HG03060 (cell line): ENCODE data around the gene ZNRF1.
"Not testable (repeated sequence)": the region's sequence is repeated elsewhere in the genome, so short reads cannot be mapped to it uniquely, and the experiment has no call there.

Source experiments
- ATAC-seq: cut with Tn5 transposase; IDR thresholded peaks from one replicate; pipeline ENCODE4 v1.9.1; 2021; ENCODE audit warnings: low read depth, moderate number of reproducible peaks; ENCODE audit not compliant: unreplicated experiment

ZNRF1 gene

DNA sequence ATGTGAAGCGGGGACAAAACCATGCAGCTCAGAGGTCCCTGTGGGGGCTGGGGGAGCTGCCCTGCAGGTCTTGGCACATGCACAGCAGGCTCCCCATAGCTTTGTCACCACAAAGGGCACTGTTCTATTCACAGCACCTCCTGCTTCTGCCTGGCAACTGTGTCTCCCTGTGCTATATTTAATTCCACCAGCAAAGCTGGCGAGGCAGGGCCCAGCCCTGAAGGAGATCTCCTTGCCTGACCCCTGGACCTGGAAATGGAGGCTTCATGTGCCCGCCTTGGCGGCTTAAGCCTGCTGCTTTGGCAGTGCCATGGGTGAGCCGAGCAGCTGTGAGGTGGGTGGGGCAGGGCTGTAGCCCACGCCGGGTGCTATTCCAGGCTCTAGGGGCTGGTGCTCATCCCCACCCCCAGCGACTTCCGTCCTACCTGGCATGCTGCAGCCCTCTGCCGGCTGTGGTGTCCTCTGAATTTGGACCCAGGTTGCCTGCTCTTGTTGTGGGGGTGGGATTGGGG is 111.0 kb downstream of the ZNRF1 start:
- ATAC-seq = no peak

DNA sequence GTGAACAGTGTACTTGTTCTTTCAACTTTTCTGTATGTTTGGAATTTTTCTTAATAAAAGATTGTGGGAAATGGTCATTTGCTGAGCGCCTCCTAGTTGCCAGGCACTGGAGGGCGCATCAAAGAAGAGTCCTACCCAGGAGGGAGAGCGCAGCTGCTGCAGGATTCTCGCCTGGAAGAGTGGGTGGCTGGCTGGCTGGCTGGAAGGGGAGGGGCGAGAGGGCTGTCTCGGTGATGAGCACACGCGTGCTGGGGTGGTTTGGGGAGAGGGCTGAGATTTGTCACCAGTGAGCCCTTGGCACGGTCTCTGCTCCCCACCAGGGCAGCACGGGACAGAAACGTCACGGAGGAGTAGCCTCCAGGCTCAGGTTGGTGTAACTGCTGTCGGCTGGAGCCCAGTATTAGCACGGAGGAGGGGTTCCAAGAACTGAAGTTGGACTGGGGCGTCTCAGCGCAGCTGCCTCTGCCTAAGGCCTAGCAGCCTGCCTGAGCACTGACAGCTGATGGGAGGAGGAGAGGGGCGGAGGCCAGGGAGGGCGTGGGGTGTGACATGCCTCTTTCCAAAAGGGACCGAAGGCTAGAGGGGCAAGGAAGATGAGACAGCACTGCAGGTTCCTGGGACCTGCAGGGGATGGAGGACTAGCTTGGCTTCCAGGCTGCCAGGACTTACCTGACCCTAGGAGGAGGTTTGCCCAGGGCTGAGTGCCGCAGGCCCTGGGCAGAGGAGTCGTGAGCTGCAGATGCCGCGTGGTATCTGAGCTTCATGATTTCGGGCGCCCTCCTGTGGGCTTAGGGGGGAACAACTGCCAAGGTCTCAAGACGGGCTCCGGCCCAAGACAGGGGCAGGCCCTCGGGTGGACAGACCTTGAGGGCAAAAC is 112.1 kb downstream of the ZNRF1 start:
- peak; percentile 52 for ATAC-seq

DNA sequence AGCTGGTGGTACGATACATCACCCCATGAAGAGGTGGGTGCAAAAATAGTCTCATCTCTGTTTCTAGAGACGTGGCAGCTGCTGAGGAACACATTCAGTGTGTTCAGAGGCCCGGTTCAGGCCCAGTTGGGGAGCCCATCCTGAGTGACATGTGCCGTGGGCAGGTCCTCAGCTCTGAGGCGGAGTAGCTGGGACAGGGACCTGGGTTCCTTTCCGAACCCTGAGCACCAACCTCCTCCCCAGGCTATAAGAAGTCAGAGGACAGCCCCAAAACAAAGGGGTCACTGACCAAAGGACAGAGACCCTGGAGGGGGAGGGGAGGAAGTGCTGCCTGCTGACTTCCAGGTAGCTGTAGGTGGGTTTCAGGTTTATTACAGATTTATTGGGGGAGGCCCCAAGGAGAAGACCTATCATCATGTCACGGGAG is 112.7 kb downstream of the ZNRF1 start:
- no peak for ATAC-seq

- no peak for ATAC-seq
Observed at GRCh38 chr16:75111961-75112733, 113.3 kb downstream of the ZNRF1 start.

DNA sequence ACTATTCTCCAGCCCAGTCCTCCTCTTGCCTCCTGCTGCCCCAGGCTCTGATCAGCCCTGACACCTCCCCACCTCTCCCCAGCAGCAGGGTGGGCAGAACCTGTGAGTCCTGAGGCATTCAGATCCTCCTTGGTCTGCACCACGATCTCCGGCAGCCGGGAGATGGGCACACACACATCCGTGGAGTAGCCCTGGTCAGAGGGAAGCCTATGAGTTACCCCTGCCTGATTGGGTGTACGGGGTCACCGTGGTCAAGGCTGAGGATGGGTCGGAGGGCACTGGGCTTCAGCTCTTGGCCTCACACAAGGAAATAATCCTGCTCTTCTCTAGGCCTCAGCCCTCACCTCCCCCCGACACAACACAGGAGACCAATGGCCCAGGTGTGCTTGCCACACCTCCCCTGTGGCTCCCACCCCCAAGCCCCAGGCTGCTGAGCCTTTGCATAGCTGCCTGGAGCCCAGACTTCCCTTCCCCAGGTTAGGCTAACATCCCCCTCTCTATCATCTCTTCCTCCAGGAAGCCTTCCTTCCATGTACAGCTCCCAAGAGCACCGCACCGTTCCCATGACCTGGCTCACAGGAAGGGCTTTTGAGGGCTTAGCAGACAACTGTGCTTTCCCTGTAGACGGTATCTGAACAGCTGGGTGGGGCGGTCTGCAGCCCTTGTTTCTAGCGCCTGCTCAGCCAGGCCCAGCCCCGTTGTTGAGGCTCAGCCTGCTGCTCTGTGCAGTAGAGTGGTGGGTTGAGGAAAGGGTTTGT is 114.1 kb downstream of the ZNRF1 start:
- ATAC-seq = no peak

DNA sequence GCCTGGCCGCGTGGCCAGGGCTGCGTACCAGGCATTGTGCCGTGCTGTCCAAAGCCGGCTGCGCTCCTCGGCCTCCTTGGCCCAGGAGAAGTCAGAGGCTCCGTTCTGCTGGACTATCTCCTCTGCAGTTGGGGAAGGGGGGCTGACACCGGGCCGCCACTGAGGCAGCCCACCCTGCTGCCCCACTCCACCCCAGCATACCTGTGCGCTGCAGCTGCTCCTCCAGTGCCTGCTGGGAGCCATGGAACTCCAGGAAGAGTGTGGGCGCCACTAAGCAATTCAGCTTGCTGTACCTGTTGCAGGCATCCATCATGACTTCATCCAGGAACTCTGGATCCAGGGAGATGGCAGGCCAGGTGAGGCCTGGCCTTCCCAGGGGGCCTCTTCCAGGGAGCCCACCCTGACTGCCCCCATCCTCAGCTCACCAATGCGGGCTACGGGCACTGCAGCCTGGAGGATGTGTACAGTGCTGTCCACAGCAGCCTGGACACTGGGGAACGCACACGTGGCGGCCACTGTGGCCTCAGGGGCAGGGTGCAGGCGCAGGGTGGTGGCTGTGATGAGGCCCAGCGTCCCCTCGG is 114.8 kb downstream of the ZNRF1 start:
- no peak for ATAC-seq

DNA sequence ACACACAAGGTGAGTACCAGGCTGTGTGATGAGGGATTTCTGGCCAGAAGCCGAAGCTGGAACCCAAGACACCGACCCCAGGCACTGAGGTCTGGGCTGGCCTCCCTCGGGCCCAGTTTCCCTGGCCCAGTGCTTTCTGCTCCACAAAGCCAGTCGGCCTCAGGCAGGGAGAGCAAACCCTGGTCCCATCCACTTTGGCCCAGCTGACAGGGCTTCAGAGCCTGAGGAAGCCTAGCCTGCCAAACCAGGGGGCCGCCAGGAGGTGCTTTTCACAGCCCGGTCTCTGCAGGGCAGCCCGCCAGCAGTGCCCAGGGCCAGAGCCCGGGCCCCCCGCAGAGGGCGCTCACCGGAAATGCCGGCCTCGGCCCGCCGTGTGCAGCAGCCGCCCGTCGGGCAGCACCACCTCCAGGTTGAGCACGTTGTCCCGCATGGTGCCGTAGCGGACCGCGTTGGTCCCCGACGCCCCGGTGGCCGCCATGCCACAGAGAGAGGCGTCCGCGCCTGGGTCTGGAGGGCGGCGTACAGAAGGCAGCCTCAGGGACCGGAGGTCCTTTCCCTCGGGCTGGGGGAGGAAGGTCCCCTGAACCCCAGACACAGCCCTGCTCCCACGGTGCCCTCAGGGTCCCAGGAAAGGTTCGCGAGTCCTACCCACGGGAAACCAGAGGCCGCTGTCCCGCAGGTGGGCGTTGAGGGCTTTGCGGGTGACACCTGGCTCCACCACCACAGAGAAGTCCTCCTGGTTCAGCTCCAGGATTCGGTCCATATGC is 115.5 kb downstream of the ZNRF1 start:
- no peak for ATAC-seq

GRCh38 chr16:75114946-75115825 is 116.4 kb downstream of the ZNRF1 start:
- ATAC-seq = no peak

GRCh38 chr16:75116081-75116910 is 117.5 kb downstream of the ZNRF1 start, which contains the start of gene LDHD:
Gene LDHD, minus strand, starts transcription at chr16:75116780. Its CDS starts 60 bp downstream, at chr16:75116720.
- no peak for ATAC-seq

- no peak for ATAC-seq
Observed at GRCh38 chr16:75116911-75117245, 118.1 kb downstream of the ZNRF1 start.

- ATAC-seq = no peak
Observed at GRCh38 chr16:75118943-75119539, 120.2 kb downstream of the ZNRF1 start.

- ATAC-seq = no peak
Observed at GRCh38 chr16:75120253-75120652, 121.4 kb downstream of the ZNRF1 start.

DNA sequence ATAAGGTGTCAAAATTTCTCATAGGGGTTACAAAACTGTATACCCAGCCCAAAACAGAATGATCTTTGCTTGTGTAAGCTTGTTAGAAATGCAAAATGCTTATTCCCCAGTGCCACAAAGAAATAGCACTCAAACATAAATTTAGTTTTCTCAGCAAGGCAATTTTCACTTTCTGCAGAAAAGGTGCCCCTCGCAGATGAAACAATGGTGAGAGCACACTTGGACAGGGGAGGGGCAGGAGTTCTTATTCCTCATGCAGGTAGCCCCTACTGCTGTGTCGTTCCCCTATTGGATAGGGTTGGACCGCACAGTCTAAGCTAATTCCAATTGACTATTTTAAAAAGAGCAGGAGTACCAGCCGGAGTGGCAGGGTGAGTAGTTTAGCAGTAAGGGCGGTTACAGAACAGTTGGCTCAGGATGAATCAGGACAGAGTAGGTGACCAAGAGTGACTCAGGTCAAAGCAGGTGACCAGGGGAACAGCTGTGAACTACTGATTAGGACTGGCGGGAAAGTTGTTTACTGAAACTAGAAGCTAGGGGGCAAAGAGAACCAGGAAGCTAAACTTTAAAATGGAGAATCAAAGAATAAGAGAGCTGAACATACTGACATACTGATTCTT is 123.2 kb downstream of the ZNRF1 start:
- ATAC-seq = no peak

DNA sequence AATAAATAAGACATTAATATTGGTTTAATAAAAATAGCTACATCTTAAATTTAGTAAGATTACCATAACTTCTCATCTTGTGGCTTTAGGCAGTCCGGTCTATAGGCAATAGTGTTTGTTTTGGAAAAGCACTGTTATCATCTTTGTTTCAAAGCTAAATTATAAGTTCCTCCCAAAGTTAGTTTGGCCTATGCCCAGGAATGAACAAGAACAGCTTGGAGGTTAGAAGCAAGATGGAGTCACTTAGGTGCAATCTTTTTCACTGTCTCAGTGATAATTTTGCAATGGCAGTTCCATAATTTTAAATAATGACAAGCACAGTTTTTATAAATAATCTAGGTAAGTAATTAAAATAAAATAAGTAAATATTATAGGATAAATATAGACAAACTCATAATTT is 123.8 kb downstream of the ZNRF1 start:
- ATAC-seq = no peak

DNA sequence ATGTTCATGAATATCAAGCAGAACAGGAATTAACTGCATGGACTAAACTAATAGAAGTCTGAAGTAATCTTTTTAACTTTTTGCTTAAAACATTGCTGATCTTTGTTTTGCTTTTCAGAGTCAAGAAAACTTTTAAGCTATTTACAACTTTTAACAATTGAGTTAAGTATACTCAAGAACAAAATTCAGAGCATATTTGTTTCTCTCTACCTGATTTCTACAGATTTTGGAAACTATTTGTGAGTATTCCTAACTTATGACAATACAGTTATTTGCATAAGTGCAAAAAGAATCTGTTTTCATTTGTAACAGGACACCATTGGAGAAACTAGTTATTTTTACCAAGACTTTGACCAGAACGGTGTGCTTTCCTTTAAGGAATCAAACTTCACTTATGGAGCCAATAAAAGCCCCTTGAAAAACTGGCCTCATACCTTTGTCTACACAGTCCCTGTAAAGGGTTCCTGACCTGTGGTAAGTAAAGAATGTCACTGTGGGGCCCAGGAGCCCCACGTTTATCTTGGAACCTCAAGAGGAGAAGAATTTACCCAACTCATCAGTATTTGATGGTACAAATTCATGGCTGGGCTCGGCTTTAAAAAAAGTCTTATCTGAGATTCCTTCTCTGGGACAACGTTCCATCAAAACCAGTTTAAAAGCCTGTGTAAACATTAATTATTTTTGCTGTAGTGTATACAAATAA is 129.0 kb downstream of the ZNRF1 start:
- ATAC-seq = no peak

GRCh38 chr16:75129421-75130149 is 130.8 kb downstream of the ZNRF1 start:
- ATAC-seq = not testable (repeated sequence)
